ENCODE data around the gene OSBPL7. TPM values are rescaled to one million over a fixed set of nuclear protein-coding genes. Genes with fewer than 3 reads are reported as not detected.

The OSBPL7 gene
- total RNA-seq, 1 donor from 2014 or later = 4.4 TPM

GRCh38 chr17:47850692-47851573, 29.3 kb upstream of the OSBPL7 start, which contains the start of gene SP6:
Gene SP6, minus strand, starts transcription at chr17:47851163. Its CDS starts 2,734 bp downstream, at chr17:47848429.
- peak; percentile 46 for TF ChIP-seq CTCF (IDR thresholded peaks at IDR 0.05; ENCODE audit: borderline replicate concordance)
- no peaks in the 10 kb centered on the region for H3K36me3 ChIP-seq
- intact Hi-C loops (cut with micrococcal nuclease) = no loop called here
- peak within 1 kb of the TSS; percentile 62 for H3K4me3 ChIP-seq
- H3K4me1 ChIP-seq = peaks cover 30% of the 10 kb centered on the region
- peaks cover 100% of the 10 kb centered on the region for H3K27me3 ChIP-seq (ENCODE audit: low read depth)
- H3K27ac ChIP-seq (replicated peaks) = no peak within 1 kb of the TSS
- DNase-seq = peak; percentile 35
- no peaks in the 10 kb centered on the region for H3K9me3 ChIP-seq (replicated peaks)

GRCh38 chr17:47850373-47850691, 28.7 kb upstream of the OSBPL7 start:
- Histone ChIP-seq H3K4me3 (peak overlapping the region; percentile 62), H3K36me3 (no peaks in the 10 kb centered on the region), H3K4me1 (peaks cover 30% of the 10 kb centered on the region), H3K9me3 (replicated peaks) (no peaks in the 10 kb centered on the region), H3K27ac (replicated peaks) (no peak overlapping the region), H3K27me3 (ENCODE audit: low read depth) (peaks cover 100% of the 10 kb centered on the region)
- no peak for TF ChIP-seq CTCF (IDR thresholded peaks at IDR 0.05; ENCODE audit: borderline replicate concordance)
- no peak for DNase-seq
- intact Hi-C loops (cut with micrococcal nuclease) = no loop called here

DNA sequence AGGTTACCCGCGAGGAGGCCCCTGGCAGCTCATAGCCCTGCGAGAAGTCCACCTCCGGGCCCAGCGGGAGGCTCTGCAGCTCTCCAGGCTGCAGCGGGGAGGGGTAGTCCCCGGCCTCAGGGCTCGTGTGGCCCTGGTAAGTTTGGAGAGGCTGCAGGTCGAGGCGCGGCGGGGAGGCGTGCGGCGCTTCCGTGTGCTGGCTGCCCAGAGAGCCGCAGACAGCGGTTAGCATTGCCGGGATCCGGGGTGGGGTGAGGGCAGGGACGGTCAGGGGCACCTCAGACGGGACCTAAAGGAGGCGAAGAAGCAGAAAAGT, 26.6 kb upstream of the OSBPL7 start:
- TF ChIP-seq CTCF (IDR thresholded peaks at IDR 0.05; ENCODE audit: borderline replicate concordance) = no peak
- intact Hi-C loops (cut with micrococcal nuclease) = loop anchor here (10.0 kb wide), 1 partner anchor 127 kb away; the partner anchor contains the start of gene CDK5RAP3
- Histone ChIP-seq H3K36me3 (no peaks in the 10 kb centered on the region), H3K27me3 (ENCODE audit: low read depth) (peaks cover 97% of the 10 kb centered on the region), H3K9me3 (replicated peaks) (no peaks in the 10 kb centered on the region), H3K4me3 (no peak overlapping the region), H3K27ac (replicated peaks) (no peak overlapping the region), H3K4me1 (peaks cover 30% of the 10 kb centered on the region)
- no peak for DNase-seq

DNA sequence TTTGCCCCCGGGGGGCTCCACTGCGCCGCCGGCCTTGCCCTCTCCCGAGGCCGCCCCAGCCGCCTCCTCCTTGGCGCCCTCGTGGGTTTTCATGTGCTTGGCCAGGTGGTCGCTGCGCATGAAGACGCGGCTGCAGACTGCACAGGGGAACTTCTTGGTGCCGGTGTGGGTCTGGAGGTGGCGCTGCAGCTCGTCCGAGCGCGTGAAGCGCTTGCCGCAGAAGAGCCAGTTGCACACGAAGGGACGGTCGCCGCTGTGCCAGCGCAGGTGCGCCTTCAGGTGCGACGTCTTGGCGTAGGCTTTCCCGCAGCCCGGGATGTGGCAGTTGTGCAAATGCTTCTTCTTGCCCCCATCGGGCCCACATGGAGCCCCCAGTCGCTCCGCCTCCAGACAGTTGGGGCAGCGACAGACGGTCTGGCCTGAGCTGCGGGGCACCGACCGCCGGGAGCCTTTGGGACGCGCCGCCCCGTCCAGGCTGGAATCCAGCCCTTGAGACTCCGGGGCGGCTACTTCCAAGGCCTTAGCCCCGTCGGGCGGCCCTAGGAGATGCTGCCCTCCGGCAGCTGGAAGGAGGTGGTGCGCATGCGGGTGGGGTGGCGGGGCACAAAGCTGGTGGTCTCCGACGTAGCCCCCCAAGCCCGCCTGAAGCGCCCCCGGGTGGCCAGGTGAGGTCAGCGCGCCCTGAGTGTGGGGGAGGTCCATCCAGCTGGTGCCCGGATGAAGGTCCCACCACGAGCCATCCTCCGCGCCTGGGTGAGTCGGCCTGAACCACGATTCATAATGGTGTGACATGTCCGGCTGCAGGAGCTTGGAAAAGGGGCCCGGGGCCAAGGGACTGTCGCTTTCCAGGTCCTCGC, 26.0 kb upstream of the OSBPL7 start:
- H3K27ac ChIP-seq (replicated peaks) = no peak overlapping the region
- intact Hi-C loops (cut with micrococcal nuclease) = loop anchor here (10.0 kb wide), 1 partner anchor 127 kb away; the partner anchor contains the start of gene CDK5RAP3
- no peak for DNase-seq
- peaks cover 30% of the 10 kb centered on the region for H3K4me1 ChIP-seq
- TF ChIP-seq CTCF (IDR thresholded peaks at IDR 0.05; ENCODE audit: borderline replicate concordance) = peak; percentile 38
- no peaks in the 10 kb centered on the region for H3K36me3 ChIP-seq
- H3K4me3 ChIP-seq = no peak overlapping the region
- no peaks in the 10 kb centered on the region for H3K9me3 ChIP-seq (replicated peaks)
- peaks cover 91% of the 10 kb centered on the region for H3K27me3 ChIP-seq (ENCODE audit: low read depth)

GRCh38 chr17:47846716-47847340, 25.2 kb upstream of the OSBPL7 start:
- Histone ChIP-seq H3K27ac (replicated peaks) (no peak overlapping the region), H3K4me3 (no peak overlapping the region), H3K36me3 (no peaks in the 10 kb centered on the region), H3K9me3 (replicated peaks) (no peaks in the 10 kb centered on the region), H3K4me1 (peaks cover 24% of the 10 kb centered on the region), H3K27me3 (ENCODE audit: low read depth) (peaks cover 83% of the 10 kb centered on the region)
- intact Hi-C loops (cut with micrococcal nuclease) = loop anchor here (10.0 kb wide), 1 partner anchor 128 kb away; the partner anchor contains the start of gene CDK5RAP3
- DNase-seq = no peak
- no peak for TF ChIP-seq CTCF (IDR thresholded peaks at IDR 0.05; ENCODE audit: borderline replicate concordance)
